ENCODE results near the gene PI16. TPM values are rescaled to one million over a fixed set of nuclear protein-coding genes. Genes with fewer than 3 reads are reported as not detected.

PI16 gene
- polyA plus RNA-seq, 4 donors: 0.64 to 4.2 (median 1.6) TPM

Other genes starting within 250 kb of the PI16 start
- 10 to 100 TPM; 12.2 to 16.6 (median 13.8) TPM for gene CPNE5, start 115.3 kb upstream of the PI16 start, polyA plus RNA-seq (ENCODE audit: insufficient read length in 4 of 4)
- 10 to 100 TPM; 48.1 to 54.4 (median 51.1) TPM for gene PPIL1, start 79.9 kb upstream of the PI16 start, polyA plus RNA-seq (ENCODE audit: insufficient read length in 4 of 4)
- 10 to 100 TPM; 43.0 to 50.6 (median 47.9) TPM for gene C6orf89, start 68.8 kb upstream of the PI16 start, polyA plus RNA-seq (ENCODE audit: insufficient read length in 4 of 4)
- gene MTCH1, start 31.5 kb downstream of the PI16 start, polyA plus RNA-seq (ENCODE audit: insufficient read length in 4 of 4): 100 to 1,000 TPM; 162 to 189 (median 174) TPM
- 1 to 10 TPM; 1.7 to 4.4 (median 2.0) TPM for gene FGD2, start 50.9 kb downstream of the PI16 start, polyA plus RNA-seq (ENCODE audit: insufficient read length in 4 of 4)
- 10 to 100 TPM; 22.1 to 26.6 (median 24.7) TPM for gene PIM1, start 215.4 kb downstream of the PI16 start, polyA plus RNA-seq (ENCODE audit: insufficient read length in 4 of 4)

All from left renal cortex interstitium (tissue), 4 donors.